Neural progenitor cell (in vitro differentiated cells): ENCODE results near the gene NTN5. TPM values are rescaled to one million over a fixed set of nuclear protein-coding genes. Genes with fewer than 3 reads are reported as not detected.
"Not testable (repeated sequence)": the region's sequence is repeated elsewhere in the genome, so short reads cannot be mapped to it uniquely, and the experiment has no call there.

Source experiments
- DNase-seq: peaks from one replicate; pipeline ENCODE4 v3.0.0-alpha.2; 2016; ENCODE audit warnings: low spot score
- H2AFZ ChIP-seq: fragments of 200-600 bp; sonication (generic); replicated peaks from 2 replicates; pipeline ENCODE4 v1.6.1; 2016; ENCODE audit warnings: antibody characterized with exemption
- H3F3A ChIP-seq: fragments of 200-600 bp; sonication (generic); 2 replicates; pipeline ENCODE4 v1.6.1; 2016; ENCODE audit warnings: antibody characterized with exemption, low read depth
- H3K27ac ChIP-seq: fragments of 200-600 bp; sonication (generic); 2 replicates; pipeline ENCODE4 v1.5.1; 2016; ENCODE audit warnings: mild to moderate bottlenecking
- H3K27me3 ChIP-seq: fragments of 200-600 bp; sonication (generic); 2 replicates; pipeline ENCODE4 v1.6.1; 2016; ENCODE audit warnings: mild to moderate bottlenecking, moderate library complexity
- H3K36me3 ChIP-seq: fragments of 200-600 bp; sonication (generic); 2 replicates; pipeline ENCODE4 v1.5.1; 2016
- H3K4me1 ChIP-seq: fragments of 200-600 bp; sonication (generic); 2 replicates; pipeline ENCODE4 v1.6.1; 2016; ENCODE audit warnings: mixed run types
- H3K4me2 ChIP-seq: fragments of 200-600 bp; sonication (generic); 2 replicates; pipeline ENCODE4 v1.6.1; 2016
- H3K4me3 ChIP-seq: fragments of 200-600 bp; sonication (generic); 2 replicates; pipeline ENCODE4 v1.5.1; 2016
- H3K79me2 ChIP-seq: fragments of 200-600 bp; sonication (generic); 2 replicates; pipeline ENCODE4 v1.6.1; 2016; ENCODE audit warnings: low read depth
- H3K9ac ChIP-seq: fragments of 200-600 bp; sonication (generic); 2 replicates; pipeline ENCODE4 v1.6.1; 2016
- H3K9me3 ChIP-seq: fragments of 200-600 bp; sonication (generic); 2 replicates; pipeline ENCODE4 v1.5.1; 2016; ENCODE audit warnings: low read depth
- H4K20me1 ChIP-seq: fragments of 200-600 bp; sonication (generic); 2 replicates; pipeline ENCODE4 v1.6.1; 2016; ENCODE audit warnings: low read depth
- H3K27ac Mint-ChIP-seq: 3 replicates; pipeline ENCODE4 v1.8.0; 2021; ENCODE audit warnings: mixed read lengths
- H3K27me3 Mint-ChIP-seq: 2 replicates; pipeline ENCODE4 v1.8.0; 2022; ENCODE audit warnings: low read depth, mild to moderate bottlenecking, inconsistent platforms, moderate library complexity, mixed read lengths; ENCODE audit not compliant: insufficient read depth
- H3K36me3 Mint-ChIP-seq: 3 replicates; pipeline ENCODE4 v1.8.0; 2021; ENCODE audit warnings: mixed read lengths
- H3K4me1 Mint-ChIP-seq: 3 replicates; pipeline ENCODE4 v1.8.0; 2021; ENCODE audit warnings: mixed read lengths
- H3K4me3 Mint-ChIP-seq: 3 replicates; pipeline ENCODE4 v1.8.0; 2021; ENCODE audit warnings: mild to moderate bottlenecking, moderate library complexity, mixed read lengths
- H3K9me3 Mint-ChIP-seq: 3 replicates; pipeline ENCODE4 v1.8.0; 2020; ENCODE audit warnings: mixed read lengths
- CTCF ChIP-seq: fragments of 200-600 bp; sonication (generic); IDR thresholded peaks from 2 replicates; pipeline ENCODE4 v1.5.1; 2017; ENCODE audit warnings: antibody characterized with exemption, mild to moderate bottlenecking
- EZH2 ChIP-seq: fragments of 200-600 bp; sonication (generic); IDR thresholded peaks from 2 replicates; pipeline ENCODE4 v1.6.1; 2017; ENCODE audit warnings: antibody characterized with exemption, mild to moderate bottlenecking, moderate library complexity
- EZH2phosphoT487 ChIP-seq: fragments of 200-600 bp; sonication (generic); IDR thresholded peaks from 2 replicates; pipeline ENCODE4 v1.6.1; 2017; ENCODE audit warnings: antibody characterized with exemption
- total RNA-seq: library from RNA; depleted of rRNA; stranded (reverse); fragments of >200 nt; gene quantifications from 2 replicates; pipeline ENCODE4 v1.2.3, GENCODE V29; 2015; ENCODE audit warnings: low replicate concordance

Gene NTN5
- total RNA-seq, 1 donor from 2014 or later = not detected

- no peak overlapping the region for H3K4me3 ChIP-seq
- H3K9me3 ChIP-seq = no peaks in the 10 kb centered on the region
- no peak overlapping the region for H3K9ac ChIP-seq
- H3K79me2 ChIP-seq = no peaks in the 10 kb centered on the region
- H3K4me1 ChIP-seq = peaks cover 8% of the 10 kb centered on the region
- Mint-ChIP-seq H3K27me3 (peaks cover 19% of the 10 kb centered on the region), H3K36me3 (peaks cover 10% of the 10 kb centered on the region), H3K27ac (no peak overlapping the region), H3K4me1 (peaks cover 6% of the 10 kb centered on the region), H3K4me3 (no peak overlapping the region), H3K9me3 (no peaks in the 10 kb centered on the region)
- no peak overlapping the region for H3K4me2 ChIP-seq
- H3K27ac ChIP-seq = no peak overlapping the region
- H2AFZ ChIP-seq = no peak overlapping the region
- H3F3A ChIP-seq = peaks cover 15% of the 10 kb centered on the region
- TF ChIP-seq EZH2 (no peak), EZH2phosphoT487 (no peak), CTCF (no peak)
- H3K27me3 ChIP-seq = peaks cover 17% of the 10 kb centered on the region
- H3K36me3 ChIP-seq = no peaks in the 10 kb centered on the region
- no peaks in the 10 kb centered on the region for H4K20me1 ChIP-seq
- DNase-seq = no peak
Observed at GRCh38 chr19:48698046-48698445, 25.2 kb upstream of the NTN5 start.

GRCh38 chr19:48696353-48697010 is 23.7 kb upstream of the NTN5 start:
- H3K79me2 ChIP-seq = no peaks in the 10 kb centered on the region
- H3K4me3 ChIP-seq = peak overlapping the region; percentile 46
- Mint-ChIP-seq H3K9me3 (no peaks in the 10 kb centered on the region), H3K36me3 (peaks cover 5% of the 10 kb centered on the region), H3K4me1 (peaks cover 6% of the 10 kb centered on the region), H3K27me3 (peaks cover 19% of the 10 kb centered on the region), H3K27ac (no peak overlapping the region), H3K4me3 (peak overlapping the region; percentile 67)
- H3K4me2 ChIP-seq = peak overlapping the region; percentile 85
- no peaks in the 10 kb centered on the region for H3K36me3 ChIP-seq
- peaks cover 8% of the 10 kb centered on the region for H3K4me1 ChIP-seq
- DNase-seq = peak; percentile 61
- no peak for TF ChIP-seq CTCF
- H3K9ac ChIP-seq = no peak overlapping the region
- peaks cover 17% of the 10 kb centered on the region for H3K27me3 ChIP-seq
- no peak overlapping the region for H3K27ac ChIP-seq
- H2AFZ ChIP-seq = peak overlapping the region; percentile 58
- H4K20me1 ChIP-seq = no peaks in the 10 kb centered on the region
- H3F3A ChIP-seq = peaks cover 15% of the 10 kb centered on the region
- H3K9me3 ChIP-seq = no peaks in the 10 kb centered on the region

- H4K20me1 ChIP-seq = no peaks in the 10 kb centered on the region
- peaks cover 15% of the 10 kb centered on the region for H3F3A ChIP-seq
- DNase-seq = peak; percentile 41
- H3K9ac ChIP-seq = no peak within 1 kb of the TSS
- peaks cover 17% of the 10 kb centered on the region for H3K27me3 ChIP-seq
- Mint-ChIP-seq H3K27me3 (peaks cover 20% of the 10 kb centered on the region), H3K27ac (no peak within 1 kb of the TSS), H3K36me3 (peaks cover 4% of the 10 kb centered on the region), H3K4me1 (peaks cover 6% of the 10 kb centered on the region), H3K4me3 (peak within 1 kb of the TSS; percentile 67), H3K9me3 (no peaks in the 10 kb centered on the region)
- H3K27ac ChIP-seq = no peak within 1 kb of the TSS
- H3K4me2 ChIP-seq = peak within 1 kb of the TSS; percentile 85
- H3K36me3 ChIP-seq = no peaks in the 10 kb centered on the region
- TF ChIP-seq EZH2phosphoT487 = no peak
- TF ChIP-seq EZH2 = no peak
- no peak for TF ChIP-seq CTCF
- no peaks in the 10 kb centered on the region for H3K9me3 ChIP-seq
- peaks cover 8% of the 10 kb centered on the region for H3K4me1 ChIP-seq
- H3K4me3 ChIP-seq = peak within 1 kb of the TSS; percentile 46
- H3K79me2 ChIP-seq = no peaks in the 10 kb centered on the region
- H2AFZ ChIP-seq = peak within 1 kb of the TSS; percentile 58
Observed at GRCh38 chr19:48695743-48696352, 23.0 kb upstream of the NTN5 start, which contains the start of gene FUT2. TSS of gene FUT2 (plus strand) at chr19:48695971. CDS start at chr19:48702957, 6,986 bp downstream.

- H2AFZ ChIP-seq, H3K36me3 ChIP-seq, H3K4me2 ChIP-seq, H3K27ac Mint-ChIP-seq, H3K36me3 Mint-ChIP-seq, H3K4me3 Mint-ChIP-seq, DNase-seq, H3K4me1 Mint-ChIP-seq, H3K4me3 ChIP-seq, H3K79me2 ChIP-seq, H3K27ac ChIP-seq, H3K4me1 ChIP-seq, H3K9me3 ChIP-seq, H4K20me1 ChIP-seq, H3K9ac ChIP-seq, H3K9me3 Mint-ChIP-seq: not testable (repeated sequence)
- peaks cover 22% of the 10 kb centered on the region for H3K27me3 Mint-ChIP-seq
- H3F3A ChIP-seq = peaks cover 15% of the 10 kb centered on the region
- peaks cover 17% of the 10 kb centered on the region for H3K27me3 ChIP-seq
Observed at GRCh38 chr19:48693629-48694028, 20.8 kb upstream of the NTN5 start.
